H7 (cell line): ENCODE measurements around the gene OBSL1. TPM values are rescaled to one million over a fixed set of nuclear protein-coding genes. Genes with fewer than 3 reads are reported as not detected.
A peak's percentile ranks its signal among the peaks of the same experiment; 100 is the strongest.

Source experiments
- DNase-seq: peaks from one replicate; pipeline ENCODE4 v3.0.0; 2012
- H3K27me3 ChIP-seq: 2 replicates; pipeline ENCODE4 v1.6.0; 2011; ENCODE audit warnings: mild to moderate bottlenecking, low read length; ENCODE audit not compliant: control insufficient read depth, insufficient read depth
- H3K36me3 ChIP-seq: replicated peaks from 2 replicates; pipeline ENCODE4 v1.5.1; 2011; ENCODE audit warnings: low read length; ENCODE audit not compliant: control insufficient read depth, insufficient read depth
- H3K4me3 ChIP-seq: 2 replicates; pipeline ENCODE4 v1.5.1; 2011; ENCODE audit warnings: low read depth, mild to moderate bottlenecking, control low read depth, low read length, moderate library complexity; ENCODE audit not compliant: insufficient read depth
- total RNA-seq: library from RNA; depleted of rRNA; stranded (reverse); fragments of >200 nt; shearing (Covaris generic); gene quantifications from 2 replicates; pipeline ENCODE4 v1.2.3, GENCODE V29; 2014

OBSL1 gene
- total RNA-seq, 1 experiment from 2014 or later, result 158 TPM

DNA sequence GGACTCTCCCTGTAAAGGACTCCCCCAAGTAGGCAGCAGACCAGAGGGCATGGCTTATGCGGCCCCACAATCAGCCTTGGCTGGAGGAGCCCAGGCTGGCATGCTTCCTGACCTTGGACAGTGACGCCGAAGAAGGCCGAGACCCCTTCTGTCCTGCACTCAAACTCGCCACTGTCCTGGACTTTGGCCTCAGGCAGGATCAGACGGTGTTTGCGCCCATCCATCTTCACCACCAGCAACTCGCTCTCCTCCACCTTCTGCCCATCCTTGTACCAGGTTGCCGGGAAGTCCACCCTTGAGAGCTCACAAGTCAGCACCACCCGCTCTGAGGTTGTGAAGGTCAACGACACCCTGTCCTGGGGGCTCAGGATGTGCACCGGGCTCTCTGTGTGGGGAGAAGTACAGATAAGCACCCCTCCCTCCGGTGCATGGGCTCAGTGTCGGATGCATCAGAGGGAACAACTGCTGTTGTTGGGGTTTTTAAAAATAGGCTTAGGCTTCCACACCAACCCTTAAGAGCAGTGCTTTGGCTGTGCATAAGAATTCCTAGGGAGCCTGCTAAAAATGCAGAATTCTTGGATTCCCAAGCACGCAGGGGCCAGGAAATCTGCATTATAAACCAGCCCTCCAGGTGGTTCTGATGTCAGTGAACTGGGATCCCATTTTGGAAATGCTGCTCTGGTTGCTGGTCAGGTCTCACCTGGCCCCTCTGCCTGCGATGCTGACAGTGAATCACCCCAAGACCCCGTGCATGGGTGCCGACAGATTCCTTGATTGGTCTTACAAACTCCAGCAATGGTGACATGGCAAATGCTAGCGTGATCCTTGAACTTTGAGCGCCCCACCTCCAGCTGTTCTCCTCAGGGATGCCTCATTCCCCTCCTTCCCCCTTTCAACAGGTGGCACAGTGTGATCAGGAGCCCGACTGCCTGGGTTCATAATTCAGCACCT lies 5.9 kb downstream of the OBSL1 start:
- Histone ChIP-seq H3K4me3 (no peak overlapping the region; the same call in 1 of the 2 replicates), H3K36me3 (peaks cover 10% of the 10 kb centered on the region), H3K27me3 (no peaks in the 10 kb centered on the region)
- peak; percentile 88 for DNase-seq

DNA sequence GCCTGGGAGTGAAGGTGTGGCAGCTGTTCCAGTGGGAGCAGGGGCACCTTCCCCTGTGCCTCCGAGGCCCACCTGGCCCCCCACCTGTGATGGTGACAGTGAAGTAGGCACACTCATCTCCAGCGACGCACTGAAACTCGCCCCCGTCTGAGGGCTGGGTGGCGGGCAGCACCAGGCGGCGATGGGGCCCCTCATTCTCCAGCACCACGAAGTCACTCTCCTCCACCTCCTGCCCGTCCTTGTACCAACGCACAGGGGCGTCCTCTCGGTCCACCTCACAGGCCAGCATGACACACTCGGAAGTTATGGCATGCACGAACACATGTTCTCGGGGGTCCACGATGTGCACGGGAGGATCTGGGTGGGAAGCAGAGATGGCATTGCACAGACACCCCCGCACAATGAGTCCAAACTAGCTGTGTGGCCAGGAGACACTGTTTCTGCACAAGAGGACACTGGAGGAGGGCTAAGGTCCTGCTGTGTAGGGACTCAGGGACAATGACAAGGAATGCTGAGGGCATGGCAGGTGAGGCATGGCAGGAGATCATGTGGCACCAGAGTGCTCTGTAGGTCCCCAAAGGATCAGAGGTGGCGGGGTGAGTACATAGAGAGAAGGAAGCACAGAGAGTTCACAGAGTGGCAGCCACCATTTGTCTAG lies 7.9 kb downstream of the OBSL1 start:
- peaks cover 10% of the 10 kb centered on the region for H3K36me3 ChIP-seq
- no peak for DNase-seq
- no peaks in the 10 kb centered on the region for H3K27me3 ChIP-seq
- no peak overlapping the region for H3K4me3 ChIP-seq

GRCh38 chr2:219562049-219563020 lies 9.0 kb downstream of the OBSL1 start:
- no peaks in the 10 kb centered on the region for H3K27me3 ChIP-seq
- peaks cover 10% of the 10 kb centered on the region for H3K36me3 ChIP-seq
- no peak overlapping the region for H3K4me3 ChIP-seq
- no peak for DNase-seq

GRCh38 chr2:219561179-219562048 lies 9.9 kb downstream of the OBSL1 start:
- Histone ChIP-seq H3K36me3 (peaks cover 9% of the 10 kb centered on the region), H3K27me3 (no peaks in the 10 kb centered on the region), H3K4me3 (no peak overlapping the region)
- no peak for DNase-seq

GRCh38 chr2:219560893-219561178 lies 10.5 kb downstream of the OBSL1 start:
- no peaks in the 10 kb centered on the region for H3K27me3 ChIP-seq
- H3K4me3 ChIP-seq, result no peak overlapping the region
- H3K36me3 ChIP-seq, result peaks cover 10% of the 10 kb centered on the region
- DNase-seq, result no peak

GRCh38 chr2:219560037-219560892 lies 11.1 kb downstream of the OBSL1 start:
- Histone ChIP-seq H3K4me3 (no peak overlapping the region), H3K27me3 (no peaks in the 10 kb centered on the region), H3K36me3 (peaks cover 10% of the 10 kb centered on the region)
- DNase-seq, result peak; percentile 93

- Histone ChIP-seq H3K27me3 (no peaks in the 10 kb centered on the region), H3K4me3 (no peak overlapping the region), H3K36me3 (peaks cover 10% of the 10 kb centered on the region)
- no peak for DNase-seq
These were observed 12.0 kb downstream of the OBSL1 start for GRCh38 chr2:219559156-219559915.

- Histone ChIP-seq H3K4me3 (no peak overlapping the region), H3K36me3 (peaks cover 1% of the 10 kb centered on the region), H3K27me3 (peaks cover 6% of the 10 kb centered on the region)
- no peak for DNase-seq
These were observed 13.3 kb downstream of the OBSL1 start for GRCh38 chr2:219557791-219558785.

DNA sequence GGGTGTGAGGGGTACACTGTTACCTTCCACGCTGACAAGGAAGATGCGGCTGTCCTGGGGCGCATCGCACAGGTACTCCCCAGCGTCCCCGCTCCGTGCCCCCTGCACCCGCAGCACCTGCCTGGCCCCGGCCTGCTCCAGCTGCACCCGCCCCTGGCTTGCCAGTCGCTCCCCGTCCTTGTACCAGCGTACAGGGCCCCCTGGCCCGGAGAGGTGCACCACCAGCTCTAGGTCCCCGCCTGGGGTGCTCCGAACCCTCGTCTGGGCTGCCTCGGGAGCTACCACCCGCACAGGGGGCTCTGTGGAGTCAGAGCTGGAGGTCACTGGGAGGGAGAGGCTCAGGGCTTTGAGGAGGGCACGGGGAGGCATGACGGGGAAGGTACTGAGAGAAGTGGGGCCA lies 14.0 kb downstream of the OBSL1 start:
- Histone ChIP-seq H3K27me3 (peaks cover 10% of the 10 kb centered on the region), H3K4me3 (no peak overlapping the region)

DNA sequence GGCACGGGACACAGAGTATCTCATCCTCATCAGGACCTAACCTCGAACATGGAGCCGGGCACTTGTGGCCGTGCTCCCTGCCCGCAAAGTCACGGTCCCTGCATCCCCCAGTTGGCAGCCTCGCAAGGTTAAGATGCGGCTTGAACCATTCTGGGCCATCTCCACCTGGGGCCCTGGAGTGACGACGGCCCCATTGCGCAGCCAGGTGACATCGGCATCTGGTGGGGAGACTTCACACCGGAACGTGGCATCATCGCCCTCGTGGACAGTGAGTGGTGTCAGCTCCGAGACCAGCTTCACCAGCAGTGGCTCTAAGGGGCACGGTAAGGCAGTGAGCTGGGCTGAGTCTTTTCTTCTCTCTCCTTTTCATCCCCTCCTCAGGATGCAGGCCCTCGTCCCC lies 14.9 kb downstream of the OBSL1 start:
- peaks cover 13% of the 10 kb centered on the region for H3K27me3 ChIP-seq
- no peak for DNase-seq
- peaks cover 1% of the 10 kb centered on the region for H3K36me3 ChIP-seq
- H3K4me3 ChIP-seq, result no peak overlapping the region

More for the DNA sequence above, 14.0 kb downstream of the OBSL1 start:
- no peak for DNase-seq
- H3K36me3 ChIP-seq, result peaks cover 1% of the 10 kb centered on the region

GRCh38 chr2:219555956-219556355 lies 15.4 kb downstream of the OBSL1 start:
- no peak for DNase-seq
- Histone ChIP-seq H3K27me3 (peaks cover 15% of the 10 kb centered on the region), H3K36me3 (peaks cover 1% of the 10 kb centered on the region), H3K4me3 (no peak overlapping the region)
